ENCODE measurements around the gene TEX55. TPM values are rescaled to one million over a fixed set of nuclear protein-coding genes. Genes with fewer than 3 reads are reported as not detected.
A peak's percentile ranks its signal among the peaks of the same experiment; 100 is the strongest.
"Not testable (repeated sequence)": the region's sequence is repeated elsewhere in the genome, so short reads cannot be mapped to it uniquely, and the experiment has no call there.

The TEX55 gene
- not detected for total RNA-seq

- DNase-seq (ENCODE audit: low spot score), result no peak
Observed at GRCh38 chr3:119145500-119146167, at the start of gene TEX55. TEX55 (plus strand) TSS chr3:119146165; CDS start chr3:119146190, 25 bp downstream.

GRCh38 chr3:119098003-119098402 is 48.0 kb upstream of the TEX55 start:
- DNase-seq (ENCODE audit: low spot score), result no peak

More at GRCh38 chr3:119145500-119146167, at the start of gene TEX55:
- no peaks in the 10 kb centered on the region for H3K36me3 Mint-ChIP-seq
- H3K27ac Mint-ChIP-seq, result no peak within 1 kb of the TSS
- no peaks in the 10 kb centered on the region for H3K27me3 Mint-ChIP-seq
- no peaks in the 10 kb centered on the region for H3K9me3 Mint-ChIP-seq
- H3K4me1 Mint-ChIP-seq (ENCODE audit: low read depth in 2 of 2), result peaks cover 0 to 6% of the 10 kb centered on the region in 2 donors
- no peak within 1 kb of the TSS for H3K4me3 Mint-ChIP-seq
- ATAC-seq, result peak in 1 of 2 donors; percentile 61

GRCh38 chr3:119098619-119099222 is 47.2 kb upstream of the TEX55 start:
- no peak for DNase-seq (ENCODE audit: low spot score)
- Mint-ChIP-seq H3K9me3 (no peaks in the 10 kb centered on the region), H3K27ac (no peak overlapping the region), H3K27me3 (peaks cover 0 to 2% of the 10 kb centered on the region in 2 donors), H3K4me3 (no peak overlapping the region), H3K36me3 (no peaks in the 10 kb centered on the region), H3K4me1 (ENCODE audit: low read depth in 2 of 2) (no peaks in the 10 kb centered on the region)
- ATAC-seq, result no peak

More at GRCh38 chr3:119098003-119098402, 48.0 kb upstream of the TEX55 start:
- no peaks in the 10 kb centered on the region for H3K9me3 Mint-ChIP-seq
- H3K27me3 Mint-ChIP-seq, result peaks cover 0 to 2% of the 10 kb centered on the region in 2 donors
- no peaks in the 10 kb centered on the region for H3K36me3 Mint-ChIP-seq
- H3K27ac Mint-ChIP-seq, result no peak overlapping the region
- no peak for ATAC-seq
- H3K4me1 Mint-ChIP-seq (ENCODE audit: low read depth in 2 of 2), result no peaks in the 10 kb centered on the region
- H3K4me3 Mint-ChIP-seq, result no peak overlapping the region

- Mint-ChIP-seq H3K4me3 (no peak overlapping the region), H3K27me3 (peaks cover 0 to 2% of the 10 kb centered on the region in 2 donors), H3K9me3 (no peaks in the 10 kb centered on the region), H3K4me1 (ENCODE audit: low read depth in 2 of 2) (no peaks in the 10 kb centered on the region), H3K27ac (no peak overlapping the region), H3K36me3 (no peaks in the 10 kb centered on the region)
- ATAC-seq, result no peak
- DNase-seq (ENCODE audit: low spot score), result no peak
Observed at GRCh38 chr3:119099785-119100184, 46.2 kb upstream of the TEX55 start.

- Mint-ChIP-seq H3K36me3 (no peaks in the 10 kb centered on the region), H3K27ac (no peak overlapping the region)
Observed at GRCh38 chr3:119104031-119104430, 41.9 kb upstream of the TEX55 start.

GRCh38 chr3:119118330-119118729 is 27.6 kb upstream of the TEX55 start:
- peaks cover 18% of the 10 kb centered on the region for H3K36me3 Mint-ChIP-seq
- not testable (repeated sequence) for H3K4me1 Mint-ChIP-seq (ENCODE audit: low read depth in 2 of 2); H3K27ac Mint-ChIP-seq; ATAC-seq; H3K9me3 Mint-ChIP-seq; H3K4me3 Mint-ChIP-seq; DNase-seq (ENCODE audit: low spot score)
- peaks cover 2 to 28% of the 10 kb centered on the region in 2 donors for H3K27me3 Mint-ChIP-seq

More at GRCh38 chr3:119104031-119104430, 41.9 kb upstream of the TEX55 start:
- no peak overlapping the region for H3K4me3 Mint-ChIP-seq
- H3K27me3 Mint-ChIP-seq, result peaks cover 0 to 2% of the 10 kb centered on the region in 2 donors
- no peak for ATAC-seq
- no peaks in the 10 kb centered on the region for H3K4me1 Mint-ChIP-seq (ENCODE audit: low read depth in 2 of 2)
- DNase-seq (ENCODE audit: low spot score), result no peak
- no peaks in the 10 kb centered on the region for H3K9me3 Mint-ChIP-seq

GRCh38 chr3:119120480-119120879 is 25.5 kb upstream of the TEX55 start:
- no peaks in the 10 kb centered on the region for H3K4me1 Mint-ChIP-seq (ENCODE audit: low read depth in 2 of 2)
- no peak for ATAC-seq
- no peak overlapping the region for H3K4me3 Mint-ChIP-seq
- no peak for DNase-seq (ENCODE audit: low spot score)
- H3K27ac Mint-ChIP-seq, result no peak overlapping the region
- H3K27me3 Mint-ChIP-seq, result peaks cover 9 to 32% of the 10 kb centered on the region in 2 donors
- H3K36me3 Mint-ChIP-seq, result peaks cover 13% of the 10 kb centered on the region
- peaks cover 4% of the 10 kb centered on the region for H3K9me3 Mint-ChIP-seq

GRCh38 chr3:119122350-119122749 is 23.6 kb upstream of the TEX55 start:
- Mint-ChIP-seq H3K36me3 (peaks cover 9% of the 10 kb centered on the region), H3K27ac (no peak overlapping the region), H3K4me3 (no peak overlapping the region), H3K4me1 (ENCODE audit: low read depth in 2 of 2) (no peaks in the 10 kb centered on the region), H3K27me3 (peaks cover 15 to 42% of the 10 kb centered on the region in 2 donors), H3K9me3 (peaks cover 4% of the 10 kb centered on the region)
- no peak for ATAC-seq
- DNase-seq (ENCODE audit: low spot score), result no peak

- no peak for DNase-seq (ENCODE audit: low spot score)
- H3K27ac Mint-ChIP-seq, result no peak overlapping the region
- ATAC-seq, result no peak
- H3K36me3 Mint-ChIP-seq, result no peaks in the 10 kb centered on the region
- H3K4me3 Mint-ChIP-seq, result no peak overlapping the region
- no peaks in the 10 kb centered on the region for H3K9me3 Mint-ChIP-seq
- H3K4me1 Mint-ChIP-seq (ENCODE audit: low read depth in 2 of 2), result no peaks in the 10 kb centered on the region
- H3K27me3 Mint-ChIP-seq, result peaks cover 17 to 37% of the 10 kb centered on the region in 2 donors
Observed at GRCh38 chr3:119125342-119125741, 20.6 kb upstream of the TEX55 start.

- no peak for ATAC-seq
- H3K27me3 Mint-ChIP-seq, result peaks cover 20 to 35% of the 10 kb centered on the region in 2 donors
- no peak for DNase-seq (ENCODE audit: low spot score)
Observed at GRCh38 chr3:119125742-119126504, 20.0 kb upstream of the TEX55 start.

GRCh38 chr3:119130291-119130690 is 15.7 kb upstream of the TEX55 start:
- Mint-ChIP-seq H3K36me3 (peaks cover 11% of the 10 kb centered on the region), H3K27me3 (peaks cover 35 to 53% of the 10 kb centered on the region in 2 donors)
- H3K4me3 Mint-ChIP-seq; H3K27ac Mint-ChIP-seq; H3K9me3 Mint-ChIP-seq; ATAC-seq; H3K4me1 Mint-ChIP-seq (ENCODE audit: low read depth in 2 of 2); DNase-seq (ENCODE audit: low spot score): not testable (repeated sequence)

More at GRCh38 chr3:119125742-119126504, 20.0 kb upstream of the TEX55 start:
- Mint-ChIP-seq H3K4me1 (ENCODE audit: low read depth in 2 of 2) (no peaks in the 10 kb centered on the region), H3K27ac (no peak overlapping the region), H3K9me3 (no peaks in the 10 kb centered on the region), H3K4me3 (no peak overlapping the region), H3K36me3 (peaks cover under 1% of the 10 kb centered on the region)

- not testable (repeated sequence) for H3K27ac Mint-ChIP-seq; H3K9me3 Mint-ChIP-seq; H3K4me3 Mint-ChIP-seq; DNase-seq (ENCODE audit: low spot score); ATAC-seq; H3K4me1 Mint-ChIP-seq (ENCODE audit: low read depth in 2 of 2)
- H3K36me3 Mint-ChIP-seq, result peaks cover 11% of the 10 kb centered on the region
- peaks cover 34 to 62% of the 10 kb centered on the region in 2 donors for H3K27me3 Mint-ChIP-seq
Observed at GRCh38 chr3:119132291-119132690, 13.7 kb upstream of the TEX55 start.

GRCh38 chr3:119139360-119139759 is 6.6 kb upstream of the TEX55 start:
- H3K4me1 Mint-ChIP-seq (ENCODE audit: low read depth in 2 of 2); DNase-seq (ENCODE audit: low spot score); H3K4me3 Mint-ChIP-seq; ATAC-seq; H3K9me3 Mint-ChIP-seq; H3K27ac Mint-ChIP-seq; H3K36me3 Mint-ChIP-seq: not testable (repeated sequence)
- peaks cover 13 to 40% of the 10 kb centered on the region in 2 donors for H3K27me3 Mint-ChIP-seq

- Mint-ChIP-seq H3K27me3 (peaks cover 5 to 30% of the 10 kb centered on the region in 2 donors), H3K36me3 (no peaks in the 10 kb centered on the region), H3K27ac (no peak overlapping the region), H3K4me3 (no peak overlapping the region), H3K4me1 (ENCODE audit: low read depth in 2 of 2) (no peaks in the 10 kb centered on the region), H3K9me3 (no peaks in the 10 kb centered on the region)
- DNase-seq (ENCODE audit: low spot score), result no peak
- ATAC-seq, result no peak
Observed at GRCh38 chr3:119140466-119140865, 5.5 kb upstream of the TEX55 start.
